Measurements from ENCODE around the gene RPP30. TPM values are rescaled to one million over a fixed set of nuclear protein-coding genes. Genes with fewer than 3 reads are reported as not detected.
A peak's percentile ranks its signal among the peaks of the same experiment; 100 is the strongest.
"Not testable (repeated sequence)": the region's sequence is repeated elsewhere in the genome, so short reads cannot be mapped to it uniquely, and the experiment has no call there.

Gene RPP30
- total RNA-seq, 2 donors from 2014 or later = 19.8 to 28.2 TPM

DNA sequence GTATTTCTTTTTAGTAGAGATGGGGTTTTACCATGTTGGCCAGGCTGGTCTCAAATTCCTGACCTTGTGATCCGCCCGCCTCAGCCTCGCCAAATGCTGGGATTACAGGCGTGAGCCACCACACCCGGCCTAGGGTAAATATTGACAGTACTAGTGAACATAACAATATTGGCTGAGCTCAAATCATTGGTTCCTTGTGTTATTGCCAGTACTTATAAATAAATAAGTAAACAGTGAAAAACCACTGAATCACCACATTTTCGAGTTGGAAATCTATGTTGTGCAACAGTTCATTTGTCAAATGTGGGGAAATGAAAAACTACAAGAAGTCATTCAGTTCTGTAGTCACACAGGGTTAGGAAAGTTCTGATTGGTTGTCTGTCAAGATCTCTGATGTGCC, 15.8 kb downstream of the RPP30 start:
- Mint-ChIP-seq H3K4me1 (peaks cover 14% of the 10 kb centered on the region), H3K36me3 (ENCODE audit: low read depth) (peaks cover 19% of the 10 kb centered on the region), H3K27ac (no peak overlapping the region), H3K27me3 (no peaks in the 10 kb centered on the region), H3K4me3 (no peak overlapping the region)
- ATAC-seq = no peak
- H3K9me3 ChIP-seq (ENCODE audit: control insufficient read depth, low read length, poor library complexity, severe bottlenecking) = no peaks in the 10 kb centered on the region
- DNase-seq = no peak

DNA sequence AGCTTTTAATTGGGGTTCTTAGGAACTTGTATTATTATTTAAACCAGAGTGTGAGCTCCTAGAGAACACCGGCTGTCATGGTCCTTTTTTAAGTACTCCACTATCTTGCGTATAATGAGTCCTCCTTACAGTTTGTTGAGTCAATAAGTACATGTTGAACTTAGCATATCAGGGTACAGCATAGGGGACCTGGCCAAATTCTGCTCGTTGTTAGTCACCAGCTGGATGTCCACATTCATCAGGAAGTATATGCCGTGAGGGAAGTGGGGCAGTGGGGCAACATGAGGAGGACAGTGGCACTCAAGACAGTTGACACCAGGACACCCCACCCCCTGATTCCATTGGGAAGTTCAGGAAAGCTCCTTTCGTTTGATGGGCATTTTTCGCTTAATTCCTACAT, 16.6 kb downstream of the RPP30 start:
- H3K9me3 ChIP-seq (ENCODE audit: control insufficient read depth, low read length, poor library complexity, severe bottlenecking) = no peaks in the 10 kb centered on the region
- no peaks in the 10 kb centered on the region for H3K27me3 Mint-ChIP-seq
- no peak overlapping the region for H3K4me3 Mint-ChIP-seq
- peaks cover 19% of the 10 kb centered on the region for H3K36me3 Mint-ChIP-seq (ENCODE audit: low read depth)
- no peak overlapping the region for H3K27ac Mint-ChIP-seq
- ATAC-seq = no peak
- DNase-seq = no peak
- peaks cover 14% of the 10 kb centered on the region for H3K4me1 Mint-ChIP-seq

DNA sequence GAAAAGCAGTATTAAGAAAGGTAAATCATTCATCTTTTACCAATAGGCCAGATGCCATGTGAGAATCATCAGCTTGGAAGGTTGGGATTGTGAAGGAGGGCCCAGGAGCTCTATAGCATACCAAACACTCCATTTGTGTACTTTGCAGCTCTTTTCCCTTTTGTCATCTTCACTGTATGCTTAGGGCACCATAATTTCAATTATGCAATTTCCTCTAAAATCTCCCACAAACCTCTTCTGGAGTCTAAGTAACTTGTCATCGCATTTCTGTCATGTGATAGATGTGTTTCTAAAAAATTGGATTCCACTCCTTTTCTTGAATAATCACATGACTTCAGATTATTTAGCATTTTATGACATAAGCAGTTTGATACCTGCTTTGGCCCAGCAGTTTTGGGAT, 17.9 kb downstream of the RPP30 start:
- Mint-ChIP-seq H3K27ac (no peak overlapping the region), H3K4me1 (peaks cover 12% of the 10 kb centered on the region), H3K27me3 (no peaks in the 10 kb centered on the region), H3K4me3 (no peak overlapping the region), H3K36me3 (ENCODE audit: low read depth) (peaks cover 23% of the 10 kb centered on the region)
- DNase-seq (no peak), ATAC-seq (no peak)
- no peaks in the 10 kb centered on the region for H3K9me3 ChIP-seq (ENCODE audit: control insufficient read depth, low read length, poor library complexity, severe bottlenecking)

DNA sequence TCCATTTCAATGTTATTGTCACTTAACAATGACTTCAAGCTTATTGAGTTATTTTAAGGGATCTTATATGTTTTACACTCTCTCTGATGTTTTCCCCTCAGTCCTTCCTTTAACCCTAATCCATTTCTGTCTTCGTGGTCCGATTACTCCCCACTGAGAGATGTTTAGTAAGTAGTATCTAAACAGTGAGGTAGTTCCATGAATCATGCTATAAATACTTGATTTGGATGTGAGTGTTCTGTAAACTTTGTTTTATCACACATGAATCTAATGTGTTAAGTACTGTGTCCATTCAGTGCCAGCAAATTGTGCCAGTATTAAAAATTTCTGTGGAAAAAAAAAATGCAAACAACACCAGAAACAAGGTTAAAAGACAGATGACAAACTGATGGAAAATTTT, 18.6 kb downstream of the RPP30 start:
- DNase-seq = no peak
- peaks cover 9% of the 10 kb centered on the region for H3K4me1 Mint-ChIP-seq
- peaks cover 23% of the 10 kb centered on the region for H3K36me3 Mint-ChIP-seq (ENCODE audit: low read depth)
- no peak overlapping the region for H3K27ac Mint-ChIP-seq
- no peaks in the 10 kb centered on the region for H3K27me3 Mint-ChIP-seq
- no peaks in the 10 kb centered on the region for H3K9me3 ChIP-seq (ENCODE audit: control insufficient read depth, low read length, poor library complexity, severe bottlenecking)
- no peak overlapping the region for H3K4me3 Mint-ChIP-seq
- no peak for ATAC-seq

DNA sequence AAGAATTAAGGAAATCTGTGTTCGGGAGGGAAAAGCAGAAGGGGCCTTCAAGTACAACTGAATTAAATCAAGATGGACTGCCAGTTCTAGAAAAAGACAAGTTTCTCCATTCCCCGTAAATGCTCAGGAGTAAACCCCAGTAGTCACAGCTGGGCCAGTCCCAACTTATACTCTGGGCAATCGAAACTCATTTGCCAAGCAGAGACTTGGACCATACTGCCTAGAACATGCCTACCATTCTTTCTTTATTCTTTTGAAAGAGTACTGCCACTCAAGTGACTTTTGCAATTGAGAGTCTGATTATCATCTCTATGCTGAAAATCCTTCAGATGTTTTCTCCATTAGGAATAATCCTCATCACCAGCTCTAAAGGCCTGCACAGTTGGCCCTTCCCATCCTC, 21.4 kb downstream of the RPP30 start:
- Mint-ChIP-seq H3K4me1 (peaks cover 12% of the 10 kb centered on the region), H3K4me3 (no peak overlapping the region), H3K36me3 (ENCODE audit: low read depth) (peaks cover 20% of the 10 kb centered on the region), H3K27ac (peak overlapping the region; percentile 70), H3K27me3 (no peaks in the 10 kb centered on the region)
- H3K9me3 ChIP-seq (ENCODE audit: control insufficient read depth, low read length, poor library complexity, severe bottlenecking) = no peaks in the 10 kb centered on the region
- ATAC-seq (no peak), DNase-seq (no peak)

DNA sequence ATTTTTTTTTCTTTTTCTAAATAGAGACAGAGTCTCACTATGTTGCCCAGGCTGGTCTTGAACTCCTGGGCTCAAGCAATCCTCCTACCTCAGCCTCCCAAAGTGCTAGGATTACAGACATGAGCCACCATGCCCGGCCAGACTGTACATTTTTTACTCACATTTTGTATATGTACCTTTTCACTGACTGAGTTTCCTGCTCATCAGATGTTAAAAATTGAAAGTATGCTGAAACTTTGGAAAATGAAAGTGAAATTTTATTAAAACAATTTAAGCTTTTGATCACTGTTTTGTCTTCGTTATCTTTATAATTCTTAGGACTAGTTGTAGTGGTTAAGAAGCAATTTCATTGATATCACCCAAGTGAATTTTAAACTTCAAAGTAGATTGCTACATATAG, 25.1 kb downstream of the RPP30 start:
- Mint-ChIP-seq H3K27ac (peak overlapping the region; percentile 32), H3K36me3 (ENCODE audit: low read depth) (peaks cover 15% of the 10 kb centered on the region), H3K4me1 (peaks cover 13% of the 10 kb centered on the region)
- not testable (repeated sequence) for H3K4me3 Mint-ChIP-seq; H3K9me3 ChIP-seq (ENCODE audit: control insufficient read depth, low read length, poor library complexity, severe bottlenecking); ATAC-seq; DNase-seq; H3K27me3 Mint-ChIP-seq

DNA sequence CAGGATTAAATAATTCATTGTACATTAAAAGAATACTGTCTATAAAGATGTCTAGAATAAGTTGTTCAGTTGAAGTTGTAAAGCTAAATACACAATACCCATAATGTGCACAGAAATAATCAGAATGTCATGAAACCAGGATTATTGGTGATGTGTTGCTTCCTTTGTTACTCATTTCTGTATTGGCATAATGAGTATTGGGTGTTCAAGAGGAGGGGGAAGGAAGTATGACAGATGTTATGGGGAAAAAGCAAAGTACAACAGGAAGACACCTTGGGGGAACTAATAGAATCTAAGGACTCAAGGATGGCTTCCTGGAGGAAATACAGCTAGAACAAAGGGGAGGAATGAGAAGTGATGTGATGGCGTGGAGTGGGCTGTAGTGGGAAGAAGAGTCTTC, 34.2 kb downstream of the RPP30 start:
- Mint-ChIP-seq H3K27me3 (no peaks in the 10 kb centered on the region), H3K36me3 (ENCODE audit: low read depth) (no peaks in the 10 kb centered on the region), H3K4me1 (no peaks in the 10 kb centered on the region), H3K4me3 (no peak overlapping the region), H3K27ac (no peak overlapping the region)
- no peak for DNase-seq
- ATAC-seq = no peak
- no peaks in the 10 kb centered on the region for H3K9me3 ChIP-seq (ENCODE audit: control insufficient read depth, low read length, poor library complexity, severe bottlenecking)

DNA sequence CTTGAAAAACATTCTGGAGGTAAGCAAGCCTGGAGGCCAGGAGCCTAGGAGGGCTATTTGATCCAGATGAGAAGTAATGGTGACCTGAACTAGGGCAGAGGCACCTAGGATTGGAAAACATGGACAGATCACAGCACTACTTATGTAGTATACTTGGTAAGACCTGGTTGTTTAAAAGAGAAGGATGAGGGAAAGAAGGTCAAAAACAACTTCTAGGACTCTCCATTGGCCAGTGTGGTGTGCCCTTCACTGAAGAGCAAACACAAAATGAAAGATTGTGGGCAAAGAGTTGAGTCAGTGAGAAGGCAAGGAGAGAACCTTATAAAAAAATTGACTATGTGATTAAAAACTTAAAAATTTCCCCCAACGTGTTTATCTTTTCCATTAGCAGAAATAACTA, 34.8 kb downstream of the RPP30 start:
- Mint-ChIP-seq H3K27me3 (no peaks in the 10 kb centered on the region), H3K27ac (peak overlapping the region; percentile 21), H3K4me3 (no peak overlapping the region), H3K36me3 (ENCODE audit: low read depth) (no peaks in the 10 kb centered on the region), H3K4me1 (peaks cover 2% of the 10 kb centered on the region)
- no peak for ATAC-seq
- DNase-seq = no peak
- no peaks in the 10 kb centered on the region for H3K9me3 ChIP-seq (ENCODE audit: control insufficient read depth, low read length, poor library complexity, severe bottlenecking)

DNA sequence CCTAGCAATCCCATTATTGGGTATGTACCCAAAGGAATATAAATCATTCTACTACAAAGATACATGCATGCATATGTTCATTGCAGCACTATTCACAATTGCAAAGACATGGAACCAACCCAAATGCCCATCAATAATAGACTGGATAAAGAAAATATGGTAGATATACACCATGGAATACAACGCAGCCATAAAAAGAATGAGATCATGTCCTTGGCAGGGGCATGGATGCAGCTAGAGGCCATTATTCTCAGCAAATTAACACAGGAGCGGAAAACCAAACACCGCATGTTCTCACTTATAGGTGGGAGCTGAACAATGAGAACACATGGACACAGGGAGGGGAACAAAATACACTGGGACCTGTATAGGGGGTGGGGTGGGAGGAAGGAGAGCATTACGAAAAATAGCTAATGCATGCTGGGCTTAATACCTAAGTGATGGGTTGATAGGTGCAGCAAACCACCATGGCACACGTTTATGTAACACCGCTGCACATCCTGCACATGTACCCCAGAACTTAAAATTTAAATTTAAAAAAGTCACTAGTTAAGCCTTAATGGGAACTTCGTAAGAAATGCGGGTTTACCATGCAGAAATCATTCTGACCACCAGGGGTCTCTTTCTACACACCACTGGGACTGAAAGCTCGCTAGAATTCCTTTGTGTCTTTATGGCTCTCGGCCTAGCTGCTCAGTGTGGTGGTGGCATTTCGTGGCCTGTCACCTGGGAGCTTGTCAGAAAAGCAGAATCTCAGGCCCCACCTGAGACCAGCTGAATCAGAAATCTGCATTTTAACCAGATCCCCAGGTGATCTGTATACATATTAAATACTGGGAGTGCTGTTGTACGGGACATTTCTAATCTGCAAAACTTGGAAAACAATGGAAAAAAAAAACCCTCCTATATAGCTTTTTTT, 39.6 kb downstream of the RPP30 start:
- H3K4me1 Mint-ChIP-seq = peaks cover 4% of the 10 kb centered on the region

DNA sequence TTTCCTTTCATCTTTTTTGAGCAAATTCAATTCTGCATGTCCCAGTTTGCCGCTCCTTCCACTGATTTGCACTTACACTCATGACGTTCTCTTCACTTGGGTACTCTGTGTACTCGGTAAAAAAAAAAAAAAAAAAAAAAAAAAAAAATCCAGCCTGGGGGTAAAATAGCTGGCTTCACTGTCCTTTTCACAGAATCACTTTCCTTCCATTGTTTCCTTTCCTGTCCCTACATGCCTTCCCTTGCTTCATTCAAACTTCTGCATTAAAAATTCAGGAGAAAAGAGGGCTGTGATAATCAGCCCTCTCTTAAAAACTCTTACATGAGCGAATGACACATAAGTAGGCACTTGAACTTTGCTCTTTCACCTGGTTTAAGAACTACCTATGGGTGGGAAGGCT, 40.4 kb downstream of the RPP30 start:
- H3K36me3 Mint-ChIP-seq (ENCODE audit: low read depth) = no peaks in the 10 kb centered on the region
- peaks cover 4% of the 10 kb centered on the region for H3K4me1 Mint-ChIP-seq
- H3K9me3 ChIP-seq (ENCODE audit: control insufficient read depth, low read length, poor library complexity, severe bottlenecking) = no peaks in the 10 kb centered on the region
- H3K4me3 Mint-ChIP-seq = no peak overlapping the region
- no peak for ATAC-seq
- H3K27ac Mint-ChIP-seq = no peak overlapping the region
- H3K27me3 Mint-ChIP-seq = peaks cover 12% of the 10 kb centered on the region
- DNase-seq = no peak

More for the DNA sequence above, 39.6 kb downstream of the RPP30 start:
- no peak overlapping the region for H3K4me3 Mint-ChIP-seq
- H3K27ac Mint-ChIP-seq = no peak overlapping the region
- no peaks in the 10 kb centered on the region for H3K36me3 Mint-ChIP-seq (ENCODE audit: low read depth)
- ATAC-seq (peak; percentile 82), DNase-seq (peak in 1 of 3 donors; percentile 36)
- peaks cover 6% of the 10 kb centered on the region for H3K27me3 Mint-ChIP-seq
- H3K9me3 ChIP-seq (ENCODE audit: control insufficient read depth, low read length, poor library complexity, severe bottlenecking) = no peaks in the 10 kb centered on the region

DNA sequence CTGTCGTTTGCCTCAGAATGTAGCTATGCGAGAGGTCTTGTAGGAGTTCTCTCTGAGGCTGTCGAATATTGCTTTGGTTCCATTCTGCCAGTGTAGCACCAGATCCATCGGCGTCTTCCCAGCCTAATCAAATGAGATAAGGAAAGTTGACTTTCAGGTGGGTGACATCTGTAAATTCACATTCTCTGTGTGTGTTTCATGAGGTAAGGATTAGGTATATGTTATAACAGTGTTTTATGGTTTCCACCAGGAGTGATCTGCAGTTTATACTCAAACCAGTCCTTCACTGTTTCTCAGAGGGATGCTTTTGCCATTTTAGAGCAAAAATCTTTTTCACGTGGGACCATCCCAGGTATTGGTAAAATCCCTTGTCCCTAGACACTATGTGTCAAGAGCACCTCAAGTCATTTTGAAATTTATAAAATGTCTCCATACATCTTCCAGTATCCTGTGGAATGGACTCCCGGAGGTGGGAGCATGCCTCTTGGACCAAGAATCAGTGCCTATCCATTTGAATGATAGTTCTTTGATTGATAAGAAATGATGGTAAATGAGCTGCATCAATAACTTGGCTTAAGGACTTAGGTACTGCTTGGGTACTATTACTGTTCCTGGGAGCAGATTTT, 41.2 kb downstream of the RPP30 start:
- Mint-ChIP-seq H3K27me3 (peaks cover 20% of the 10 kb centered on the region), H3K4me1 (peaks cover 4% of the 10 kb centered on the region), H3K36me3 (ENCODE audit: low read depth) (no peaks in the 10 kb centered on the region), H3K4me3 (no peak overlapping the region), H3K27ac (no peak overlapping the region)
- H3K9me3 ChIP-seq (ENCODE audit: control insufficient read depth, low read length, poor library complexity, severe bottlenecking) = no peaks in the 10 kb centered on the region
- no peak for ATAC-seq
- DNase-seq = no peak

DNA sequence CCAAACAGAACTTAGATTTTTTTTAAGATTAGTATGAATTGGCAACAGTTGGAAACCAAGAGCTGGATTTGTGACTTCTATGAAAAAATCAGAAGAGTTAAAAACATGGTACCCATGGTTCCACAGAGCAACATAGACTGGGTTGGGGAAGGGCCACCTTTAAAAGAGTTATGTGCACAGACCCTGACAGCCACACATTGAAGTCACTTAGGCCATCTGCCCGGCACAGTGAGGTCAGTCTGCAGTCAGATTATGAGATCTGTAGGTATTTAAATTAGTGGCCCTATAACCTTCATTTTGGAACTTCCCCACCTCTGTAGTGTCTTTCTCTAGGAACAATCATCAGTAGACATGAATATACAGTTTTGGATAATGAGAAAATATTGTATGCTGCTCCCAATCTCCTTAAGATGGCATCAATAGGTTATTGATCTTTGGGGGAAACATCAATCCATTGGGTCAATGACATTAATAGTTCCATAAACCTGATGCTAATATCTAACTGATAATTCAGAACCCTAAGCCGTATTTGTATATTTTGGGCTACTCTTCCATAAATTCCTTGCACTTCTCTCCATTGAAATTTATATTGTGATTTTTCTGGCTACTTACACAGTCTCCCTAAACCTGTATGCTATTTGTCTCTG, 42.1 kb downstream of the RPP30 start:
- Mint-ChIP-seq H3K27me3 (peaks cover 23% of the 10 kb centered on the region), H3K27ac (no peak overlapping the region), H3K36me3 (ENCODE audit: low read depth) (no peaks in the 10 kb centered on the region), H3K4me1 (peaks cover 4% of the 10 kb centered on the region), H3K4me3 (no peak overlapping the region)
- DNase-seq (no peak), ATAC-seq (no peak)
- H3K9me3 ChIP-seq (ENCODE audit: control insufficient read depth, low read length, poor library complexity, severe bottlenecking) = no peaks in the 10 kb centered on the region

DNA sequence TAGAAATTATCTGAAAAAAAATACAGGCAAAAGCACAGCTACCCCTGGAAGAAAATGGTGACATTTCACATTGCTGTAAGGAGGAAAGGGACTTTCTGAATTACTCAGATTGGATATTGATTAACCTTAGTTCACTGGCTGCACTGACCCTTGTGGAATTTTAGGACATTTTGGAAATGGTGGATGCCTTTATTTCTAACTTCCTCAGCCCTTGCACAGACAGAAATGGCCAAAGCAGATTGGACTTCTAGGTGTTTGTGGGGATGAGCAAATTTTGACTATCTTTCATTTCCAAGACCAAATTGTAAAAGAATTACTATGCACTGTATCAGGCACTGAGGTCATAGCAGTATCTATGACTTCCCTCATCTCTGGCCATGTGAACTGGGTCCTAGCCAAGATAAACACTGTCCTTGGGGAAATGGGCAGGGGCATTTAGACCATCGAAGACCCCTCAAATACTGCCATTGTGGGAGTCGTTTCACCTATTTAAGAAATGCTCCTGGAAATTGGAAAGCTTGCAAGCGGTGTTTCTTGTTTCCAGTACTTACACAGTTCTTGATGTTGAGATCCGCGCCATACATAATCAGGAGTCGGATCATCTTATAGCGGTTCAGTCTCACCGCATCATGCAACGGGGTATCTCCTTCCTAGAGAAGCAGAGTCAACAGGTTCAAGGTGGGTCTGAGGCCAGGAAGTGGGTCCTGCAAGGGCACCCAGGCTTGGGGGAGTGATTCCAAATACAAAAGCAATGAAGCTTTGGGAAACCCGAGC, 43.4 kb downstream of the RPP30 start:
- Mint-ChIP-seq H3K4me3 (no peak overlapping the region), H3K27me3 (peaks cover 26% of the 10 kb centered on the region), H3K4me1 (peaks cover 4% of the 10 kb centered on the region), H3K27ac (no peak overlapping the region), H3K36me3 (ENCODE audit: low read depth) (no peaks in the 10 kb centered on the region)
- no peak for ATAC-seq
- no peaks in the 10 kb centered on the region for H3K9me3 ChIP-seq (ENCODE audit: control insufficient read depth, low read length, poor library complexity, severe bottlenecking)
- DNase-seq = no peak

All from T-helper 17 cell (primary cell).